ENCODE measurements around the gene MS4A13. TPM values are rescaled to one million over a fixed set of nuclear protein-coding genes. Genes with fewer than 3 reads are reported as not detected.

MS4A13 gene
- total RNA-seq, 2 donors from 2014 or later, result not detected

GRCh38 chr11:60566776-60567175 is 51.6 kb downstream of the MS4A13 start:
- no peak overlapping the region for H3K27ac Mint-ChIP-seq
- H3K4me3 Mint-ChIP-seq, result no peak overlapping the region
- no peak overlapping the region for H3K9ac ChIP-seq (ENCODE audit: extremely low read depth, low read length, poor library complexity, severe bottlenecking)
- H3K36me3 Mint-ChIP-seq (ENCODE audit: low read depth), result no peaks in the 10 kb centered on the region
- no peak for DNase-seq
- no peaks in the 10 kb centered on the region for H3K36me3 ChIP-seq (ENCODE audit: control insufficient read depth, insufficient read depth, low read length)
- no peak overlapping the region for H3K4me3 ChIP-seq (ENCODE audit: low read length)
- H3K27ac ChIP-seq (ENCODE audit: low read depth, low read length), result no peak overlapping the region
- no peaks in the 10 kb centered on the region for H3K27me3 Mint-ChIP-seq (ENCODE audit: insufficient read depth)
- no peak for TF ChIP-seq CTCF (conservative IDR thresholded peaks at IDR 0.05)
- H3K4me1 Mint-ChIP-seq, result no peaks in the 10 kb centered on the region
- no peaks in the 10 kb centered on the region for H3K4me1 ChIP-seq (ENCODE audit: control insufficient read depth, insufficient read depth, low read length)
- no peaks in the 10 kb centered on the region for H3K27me3 ChIP-seq (ENCODE audit: control insufficient read depth, insufficient read depth, low read length, poor library complexity, severe bottlenecking)
- H3K9me3 Mint-ChIP-seq, result peaks cover 17% of the 10 kb centered on the region
- 95% methylated on average over 2 of the region's 5 CpGs; no CpG with 5 or more reads in 1 of the 2 experiments for WGBS, 2 experiments (ENCODE audit: insufficient coverage in 1 of 2, insufficient read length in 1 of 2)
- H3K9me3 ChIP-seq (ENCODE audit: control insufficient read depth, low read length), result peaks cover 8% of the 10 kb centered on the region

DNA sequence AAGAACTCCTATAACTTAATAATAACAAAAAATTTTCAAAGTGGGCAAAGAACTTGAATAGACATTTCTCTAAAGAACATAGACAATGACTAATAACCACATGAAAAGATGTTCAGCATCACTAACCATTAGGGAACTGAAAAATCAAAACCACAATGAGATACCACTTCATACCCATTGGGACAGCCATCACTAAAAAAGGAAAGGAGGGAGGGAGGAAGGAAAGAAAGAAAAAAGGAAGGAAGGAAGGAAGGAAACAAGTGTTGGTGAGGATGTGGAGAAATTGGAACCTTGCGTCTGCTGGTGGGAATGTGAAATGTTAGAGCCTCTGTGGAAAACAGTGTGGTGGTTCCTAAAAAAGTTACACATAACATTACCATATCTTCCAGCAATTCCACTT is 55.8 kb downstream of the MS4A13 start:
- no peak overlapping the region for H3K27ac Mint-ChIP-seq
- WGBS, 2 experiments (ENCODE audit: insufficient coverage in 1 of 2, insufficient read length in 1 of 2), result no CpG with 5 or more reads among the region's 1 CpG
- no peaks in the 10 kb centered on the region for H3K36me3 Mint-ChIP-seq (ENCODE audit: low read depth)

DNA sequence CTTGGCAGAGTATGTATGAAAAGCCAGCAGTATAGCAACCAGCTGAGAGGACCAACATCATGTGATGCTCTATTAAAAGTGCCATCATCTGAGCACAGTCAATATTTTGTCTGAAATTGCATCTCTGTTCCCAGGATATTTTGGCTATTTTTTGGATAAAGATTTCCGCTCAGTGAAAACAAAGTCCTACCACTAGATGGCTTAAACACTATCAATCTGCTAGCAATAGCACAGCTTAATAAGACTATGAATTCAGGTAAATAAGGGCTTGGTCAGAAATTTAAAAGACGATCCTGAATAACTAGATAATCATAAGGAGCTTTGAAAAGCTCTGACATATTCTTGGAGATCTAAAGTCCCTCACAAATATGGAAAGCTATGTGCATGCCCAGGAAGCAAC is 74.4 kb downstream of the MS4A13 start:
- Mint-ChIP-seq H3K9me3 (no peaks in the 10 kb centered on the region), H3K4me3 (no peak overlapping the region), H3K27me3 (ENCODE audit: insufficient read depth) (no peaks in the 10 kb centered on the region), H3K27ac (no peak overlapping the region), H3K4me1 (peaks cover 2% of the 10 kb centered on the region), H3K36me3 (ENCODE audit: low read depth) (no peaks in the 10 kb centered on the region)
- 67 to 81% methylated on average over 1 to 2 of the region's 2 CpGs for whole genome bisulfite sequencing, 2 experiments (ENCODE audit: insufficient coverage in 1 of 2, insufficient read length in 1 of 2)
- Histone ChIP-seq H3K27ac (ENCODE audit: low read depth, low read length) (no peak overlapping the region), H3K4me3 (ENCODE audit: low read length) (no peak overlapping the region), H3K27me3 (ENCODE audit: control insufficient read depth, insufficient read depth, low read length, poor library complexity, severe bottlenecking) (no peaks in the 10 kb centered on the region), H3K4me1 (ENCODE audit: control insufficient read depth, insufficient read depth, low read length) (no peaks in the 10 kb centered on the region), H3K9ac (ENCODE audit: extremely low read depth, low read length, poor library complexity, severe bottlenecking) (no peak overlapping the region), H3K36me3 (ENCODE audit: control insufficient read depth, insufficient read depth, low read length) (no peaks in the 10 kb centered on the region), H3K9me3 (ENCODE audit: control insufficient read depth, low read length) (no peaks in the 10 kb centered on the region)
- DNase-seq, result no peak
- TF ChIP-seq CTCF (conservative IDR thresholded peaks at IDR 0.05), result peak; percentile 71

More for the DNA sequence above, 55.8 kb downstream of the MS4A13 start:
- Histone ChIP-seq H3K27me3 (ENCODE audit: control insufficient read depth, insufficient read depth, low read length, poor library complexity, severe bottlenecking) (no peaks in the 10 kb centered on the region), H3K36me3 (ENCODE audit: control insufficient read depth, insufficient read depth, low read length) (no peaks in the 10 kb centered on the region), H3K4me1 (ENCODE audit: control insufficient read depth, insufficient read depth, low read length) (no peaks in the 10 kb centered on the region), H3K9me3 (ENCODE audit: control insufficient read depth, low read length) (no peaks in the 10 kb centered on the region), H3K27ac (ENCODE audit: low read depth, low read length) (no peak overlapping the region), H3K4me3 (ENCODE audit: low read length) (no peak overlapping the region), H3K9ac (ENCODE audit: extremely low read depth, low read length, poor library complexity, severe bottlenecking) (no peak overlapping the region)
- no peaks in the 10 kb centered on the region for H3K9me3 Mint-ChIP-seq
- H3K4me1 Mint-ChIP-seq, result no peaks in the 10 kb centered on the region
- no peak overlapping the region for H3K4me3 Mint-ChIP-seq
- H3K27me3 Mint-ChIP-seq (ENCODE audit: insufficient read depth), result no peaks in the 10 kb centered on the region
- DNase-seq, result no peak
- no peak for TF ChIP-seq CTCF (conservative IDR thresholded peaks at IDR 0.05)

Other genes starting within 250 kb of the MS4A13 start
- not detected for gene MS4A4A, start 234.7 kb upstream of the MS4A13 start, total RNA-seq
- not detected for gene MS4A6E, start 188.1 kb upstream of the MS4A13 start, total RNA-seq
- gene MS4A7, start 136.9 kb upstream of the MS4A13 start, total RNA-seq, result not detected
- gene MS4A14, start 118.9 kb upstream of the MS4A13 start, total RNA-seq, result not detected
- not detected for gene MS4A5, start 85.8 kb upstream of the MS4A13 start, total RNA-seq
- not detected for gene MS4A1, start 59.5 kb upstream of the MS4A13 start, total RNA-seq
- gene MS4A12, start 22.6 kb upstream of the MS4A13 start, total RNA-seq, result not detected
- gene MS4A8, start 184.2 kb downstream of the MS4A13 start, total RNA-seq, result not detected
- not detected for gene MS4A18, start 209.3 kb downstream of the MS4A13 start, total RNA-seq
- not detected for gene MS4A15, start 241.5 kb downstream of the MS4A13 start, total RNA-seq